Endothelial cell of umbilical vein (primary cell): Measurements from ENCODE around the gene TRPV2. TPM values are rescaled to one million over a fixed set of nuclear protein-coding genes. Genes with fewer than 3 reads are reported as not detected.

ENCODE experiments used
- BruUV-seq: library from RNA; stranded (reverse); fragments of 400-500 nt; replicated peaks from 2 replicates; lab custom pipeline; 2021; lab: Mats Ljungman, UMichigan
- CTCF ChIA-PET: fragments of 300-600, 350-600 bp; sonication (Branson Sonifier 250); formaldehyde crosslinking; loops from one replicate; lab custom pipeline; 2021; ENCODE audit warnings: antibody characterized with exemption, inconsistent platforms; lab: Charles Lee
- POLR2A ChIA-PET: fragments of 300-600, 350-600 bp; sonication (Branson Sonifier 250); formaldehyde crosslinking; loops from one replicate; lab custom pipeline; 2021; ENCODE audit warnings: antibody characterized with exemption, inconsistent platforms; lab: Charles Lee
- DNase-seq: peaks from one replicate; pipeline ENCODE4 v3.0.0-alpha.2; 2011; ENCODE audit warnings: low read depth, low spot score
- FAIRE-seq: peaks from 2 replicates; lab custom pipeline; 2011; peaks lifted over from hg19 to GRCh38; lab: Jason Lieb, UNC
- H2AFZ ChIP-seq: 2 replicates; pipeline ENCODE4 v1.6.0; 2012; ENCODE audit warnings: low read depth, low read length, control low read depth, inconsistent platforms
- H3K27ac ChIP-seq: 2 replicates; pipeline ENCODE4 v1.5.1; 2011; ENCODE audit warnings: low read depth, mild to moderate bottlenecking, control low read depth, low read length, moderate library complexity; ENCODE audit not compliant: insufficient read depth
- H3K27me3 ChIP-seq, 2 experiments: 2 replicates each; pipeline versions ENCODE4 v1.6.0 to v1.6.1; 2011; ENCODE audit warnings: low read length in 2 of 2, mixed read lengths in 1 of 2; ENCODE audit not compliant: control insufficient read depth in 2 of 2, insufficient read depth in 2 of 2
- H3K36me3 ChIP-seq, 2 experiments: 2 replicates in 1 of 2; 3 replicates in 1 of 2; pipeline ENCODE4 v1.5.1; 2011; ENCODE audit warnings: low read length in 2 of 2, mild to moderate bottlenecking in 1 of 2, moderate library complexity in 1 of 2; ENCODE audit not compliant: control insufficient read depth in 2 of 2, insufficient read depth in 2 of 2; ENCODE audit errors: extremely low read depth in 1 of 2
- H3K4me1 ChIP-seq: 3 replicates; pipeline ENCODE4 v1.5.1; 2011; ENCODE audit warnings: mild to moderate bottlenecking, low read length; ENCODE audit not compliant: control insufficient read depth, insufficient read depth; ENCODE audit errors: extremely low read depth
- H3K4me2 ChIP-seq: 2 replicates; pipeline ENCODE4 v1.6.1; 2011; ENCODE audit warnings: low read length, control low read depth, mixed read lengths; ENCODE audit not compliant: insufficient read depth
- H3K4me3 ChIP-seq, 3 experiments: fragments of 200-600 bp in 1 of 3; sonication (generic), shearing (Covaris generic) in 1 of 3; replicated peaks in 1 of 3; 2 replicates each; pipeline ENCODE4 v1.5.1; 2011 to 2016; ENCODE audit warnings: control low read depth in 3 of 3, low read length in 3 of 3, mild to moderate bottlenecking in 2 of 3, inconsistent platforms in 1 of 3, low read depth in 1 of 3, moderate library complexity in 1 of 3; ENCODE audit not compliant: insufficient read depth in 1 of 3
- H3K79me2 ChIP-seq: 2 replicates; pipeline ENCODE4 v1.6.0; 2012; ENCODE audit warnings: low read length, inconsistent platforms; ENCODE audit not compliant: control insufficient read depth, insufficient read depth
- H3K9ac ChIP-seq: replicated peaks from 2 replicates; pipeline ENCODE3; 2011; ENCODE audit warnings: low read length, control low read depth; ENCODE audit not compliant: insufficient read depth; ENCODE audit errors: extremely low read depth
- H3K9me1 ChIP-seq: replicated peaks from 3 replicates; pipeline ENCODE4 v1.6.0; 2011; ENCODE audit warnings: mild to moderate bottlenecking, low read length; ENCODE audit not compliant: control insufficient read depth, insufficient read depth; ENCODE audit errors: extremely low read depth
- H3K9me3 ChIP-seq: replicated peaks from 2 replicates; pipeline ENCODE4 v1.5.1; 2012; ENCODE audit warnings: low read length, inconsistent platforms; ENCODE audit not compliant: control insufficient read depth, insufficient read depth
- H4K20me1 ChIP-seq: replicated peaks from 2 replicates; pipeline ENCODE3; 2011; ENCODE audit warnings: mild to moderate bottlenecking, low read length; ENCODE audit not compliant: control insufficient read depth, insufficient read depth; ENCODE audit errors: extremely low read depth
- CTCF ChIP-seq, 2 donors: IDR thresholded peaks; 1 replicate in 1 of 2; 2 replicates in 1 of 2; pipeline ENCODE4 v1.5.1; 2011; ENCODE audit warnings: low read length in 2 of 2, mild to moderate bottlenecking in 2 of 2, moderate library complexity in 2 of 2, control low read depth in 1 of 2, inconsistent platforms in 1 of 2, low read depth in 1 of 2; ENCODE audit not compliant: insufficient read depth in 1 of 2; ENCODE audit errors: extremely low read depth in 1 of 2
- EZH2 ChIP-seq: IDR thresholded peaks from 2 replicates; pipeline ENCODE4 v1.6.1; 2012; ENCODE audit warnings: borderline replicate concordance, low read depth, mild to moderate bottlenecking, moderate library complexity, low read length, inconsistent platforms; ENCODE audit not compliant: severe bottlenecking
- FOS ChIP-seq: IDR thresholded peaks from 2 replicates; pipeline ENCODE4 v1.6.1; 2011; ENCODE audit warnings: mild to moderate bottlenecking, low read length, moderate library complexity, borderline replicate concordance; ENCODE audit not compliant: insufficient read depth
- GATA2 ChIP-seq: IDR thresholded peaks from 2 replicates; pipeline ENCODE4 v1.7.0; 2011; ENCODE audit warnings: low read depth, mild to moderate bottlenecking, moderate library complexity, mixed read lengths, low read length; ENCODE audit not compliant: insufficient read length, insufficient read depth
- JUN ChIP-seq: IDR thresholded peaks from 2 replicates; pipeline ENCODE4 v1.6.1; 2011; ENCODE audit warnings: borderline replicate concordance, low read depth; ENCODE audit not compliant: insufficient read length, insufficient read depth
- MAX ChIP-seq: IDR thresholded peaks from 2 replicates; pipeline ENCODE4 v1.6.1; 2011; ENCODE audit not compliant: insufficient read depth, insufficient read length
- MYC ChIP-seq: IDR thresholded peaks from one replicate; pipeline ENCODE4 v1.6.1; 2011; ENCODE audit warnings: mild to moderate bottlenecking, low read depth, low read length
- POLR2A ChIP-seq: IDR thresholded peaks from 2 replicates; pipeline ENCODE4 v1.6.1; 2012; ENCODE audit warnings: low read depth, mild to moderate bottlenecking, control low read depth, low read length
- POLR2AphosphoS5 ChIP-seq: IDR thresholded peaks from 2 replicates; pipeline ENCODE4 v1.6.1; 2012; ENCODE audit warnings: low read depth, mild to moderate bottlenecking, control low read depth, low read length, moderate library complexity; ENCODE audit not compliant: insufficient read depth
- dilution Hi-C: fragments of 300-500 bp; cut with MboI; formaldehyde crosslinking; loops from one replicate; pipeline ENCODE4 v1.15.0; 2019; ENCODE audit warnings: low sequenced_read_pairs; ENCODE audit not compliant: extremely low pct_ligation_motif_present
- intact Hi-C: fragments of 100-400 bp; cut with micrococcal nuclease; formaldehyde crosslinking; loops from one replicate; pipeline ENCODE4 v1.10.0; 2022
- polyA plus RNA-seq, 4 experiments: library from polyadenylated mRNA; depleted of rRNA in 3 of 4; stranded (reverse) in 3 of 4; unstranded in 1 of 4; fragments of >200 nt; gene quantifications; 2 replicates each; pipeline versions ENCODE4 v1.2.1 to v1.2.3, GENCODE V29; 2011 to 2012; ENCODE audit warnings: missing spikeins in 1 of 4
- total RNA-seq: library from RNA; stranded (reverse); gene quantifications from 2 replicates; pipeline ENCODE4 v1.2.3, GENCODE V29; 2021

The TRPV2 gene
- total and polyA plus RNA-seq, 2 donors (not counting 3 experiments of a cell fraction or from before 2014, with no cell fraction given): 4.2 to 10.6 TPM

GRCh38 chr17:16461606-16461866, 46.2 kb downstream of the TRPV2 start:
- H3K79me2 ChIP-seq: no peaks in the 10 kb centered on the region
- no peak for FAIRE-seq
- TF ChIP-seq POLR2A: no peak

GRCh38 chr17:16462070-16462864, 46.9 kb downstream of the TRPV2 start:
- no peak overlapping the region for H3K4me2 ChIP-seq
- H3K9me1 ChIP-seq: no peaks in the 10 kb centered on the region
- H3K27me3 ChIP-seq: no peaks in the 10 kb centered on the region
- peaks cover 14% of the 10 kb centered on the region for H3K4me1 ChIP-seq
- dilution Hi-C loops (no loop called here), intact Hi-C loops (no loop called here)
- POLR2A ChIA-PET: no interaction called here
- TF ChIP-seq MYC (no peak), FOS (no peak), CTCF (IDR thresholded peaks at IDR 0.05; ENCODE audit: extremely low read depth in 1 of 2, insufficient read depth in 1 of 2, low read depth in 1 of 2, low read length in 2 of 2) (no peak), POLR2A (no peak), GATA2 (no peak), POLR2AphosphoS5 (no peak), MAX (no peak), JUN (no peak), EZH2 (no peak)
- no peak overlapping the region for H2AFZ ChIP-seq
- H3K79me2 ChIP-seq: no peaks in the 10 kb centered on the region
- no peak for FAIRE-seq
- H3K36me3 ChIP-seq: no peaks in the 10 kb centered on the region
- no peak overlapping the region for H3K9ac ChIP-seq
- no peak overlapping the region for H3K4me3 ChIP-seq
- no peak overlapping the region for H3K27ac ChIP-seq
- no peak for DNase-seq
- BruUV-seq: no TSS peak
- H4K20me1 ChIP-seq: no peaks in the 10 kb centered on the region
- H3K9me3 ChIP-seq: no peaks in the 10 kb centered on the region
- CTCF ChIA-PET: interaction anchor here (0.8 to 6.7 kb wide), 8 partner anchors 9 to 99 kb away, joined by 3 to 87 read pairs (median 6); partner anchors contain the start of gene LRRC75A

More at GRCh38 chr17:16461606-16461866, 46.2 kb downstream of the TRPV2 start:
- BruUV-seq: no TSS peak
- no peak overlapping the region for H3K27ac ChIP-seq
- no peaks in the 10 kb centered on the region for H3K27me3 ChIP-seq
- H3K4me2 ChIP-seq: no peak overlapping the region
- dilution Hi-C loops: no loop called here
- no peak overlapping the region for H3K9ac ChIP-seq
- no peaks in the 10 kb centered on the region for H3K9me1 ChIP-seq
- H4K20me1 ChIP-seq: no peaks in the 10 kb centered on the region
- peaks cover 14% of the 10 kb centered on the region for H3K4me1 ChIP-seq
- H2AFZ ChIP-seq: no peak overlapping the region
- H3K36me3 ChIP-seq: no peaks in the 10 kb centered on the region
- H3K4me3 ChIP-seq: no peak overlapping the region
- no peak for DNase-seq
- H3K9me3 ChIP-seq: no peaks in the 10 kb centered on the region
- CTCF ChIA-PET: interaction anchor here (0.8 to 6.7 kb wide), 6 partner anchors 8 to 98 kb away, joined by 3 to 87 read pairs (median 4); partner anchors contain the start of gene LRRC75A
- POLR2A ChIA-PET: no interaction called here
- intact Hi-C loops: no loop called here
